Fibroblast of skin of right biceps (primary cell): ENCODE measurements around the gene PRKCA.
A peak's percentile ranks its signal among the peaks of the same experiment; 100 is the strongest.
"Not testable (repeated sequence)": the region's sequence is repeated elsewhere in the genome, so short reads cannot be mapped to it uniquely, and the experiment has no call there.

Experiments
- DNase-seq: peaks from one replicate; pipeline ENCODE4 v3.0.0-alpha.2; 2013

PRKCA gene

DNA sequence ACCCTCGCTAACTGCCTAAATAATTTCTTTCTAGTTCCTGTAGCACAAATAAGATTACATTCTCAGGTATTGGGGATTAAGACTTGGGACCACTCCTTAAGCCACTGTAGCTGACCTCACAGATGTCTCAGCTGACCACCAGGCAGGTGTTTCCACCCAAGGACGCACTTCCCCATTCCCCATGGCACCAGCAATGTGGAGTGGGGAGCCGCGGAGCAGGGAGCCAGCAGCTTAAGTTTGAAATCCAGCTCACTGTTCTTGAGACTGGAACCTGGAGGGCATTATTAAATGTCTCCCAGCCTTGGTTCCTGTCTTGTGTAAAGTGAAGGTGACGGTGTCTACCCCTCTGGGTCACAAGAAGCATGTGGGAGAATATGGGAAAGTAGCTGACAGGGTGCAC lies 283.1 kb downstream of the PRKCA start:
- no peak for DNase-seq

DNA sequence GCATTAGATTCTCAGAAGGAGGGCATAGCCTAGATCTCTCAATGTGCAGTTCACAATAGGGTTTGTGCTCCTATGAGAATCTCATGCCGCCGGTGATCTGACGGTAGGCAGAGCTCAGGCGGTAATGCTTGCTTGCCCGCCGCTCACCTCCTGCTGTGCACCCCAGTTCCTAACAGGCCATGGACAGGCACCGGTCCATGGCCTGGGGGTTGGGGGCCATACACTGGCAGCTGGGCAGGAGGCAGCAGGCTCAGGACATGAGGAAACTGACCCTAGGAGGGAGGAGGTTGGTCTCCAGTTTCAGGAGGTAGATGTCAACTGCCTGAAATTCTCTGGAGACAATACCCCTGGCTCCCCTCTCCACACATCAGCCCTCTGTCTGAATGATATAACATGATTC lies 287.5 kb downstream of the PRKCA start:
- no peak for DNase-seq

- no peak for DNase-seq
These were observed 290.7 kb downstream of the PRKCA start for GRCh38 chr17:66593116-66593515.

DNA sequence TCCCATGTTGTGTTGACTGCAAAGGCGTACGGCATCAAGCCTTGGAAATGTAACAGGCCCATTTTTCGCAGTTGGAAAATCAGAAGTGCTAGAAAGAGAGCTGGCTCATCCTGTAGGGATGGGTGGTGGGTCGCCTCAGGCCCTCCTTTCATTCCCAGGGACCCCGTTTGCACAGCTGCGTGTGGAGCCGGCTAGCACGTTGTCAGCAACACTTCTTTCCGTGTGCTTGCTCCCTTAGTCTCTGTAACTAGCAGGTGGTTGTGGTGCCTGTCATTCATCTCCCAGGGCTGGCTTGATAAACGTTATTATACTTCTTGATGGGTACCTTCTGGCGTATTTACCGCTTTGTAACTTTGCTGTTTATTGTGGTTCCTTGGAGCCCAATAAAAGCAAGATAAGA lies 293.5 kb downstream of the PRKCA start:
- no peak for DNase-seq

- peak; percentile 63 for DNase-seq
These were observed 300.4 kb downstream of the PRKCA start for GRCh38 chr17:66602659-66603384.

- no peak for DNase-seq
These were observed 302.0 kb downstream of the PRKCA start for GRCh38 chr17:66604376-66604775.

- DNase-seq, result peak; percentile 30
These were observed 303.1 kb downstream of the PRKCA start for GRCh38 chr17:66605541-66605940.

- no peak for DNase-seq
These were observed 308.1 kb downstream of the PRKCA start for GRCh38 chr17:66610361-66611133.

GRCh38 chr17:66611397-66611796 lies 309.0 kb downstream of the PRKCA start:
- no peak for DNase-seq

GRCh38 chr17:66612993-66613392 lies 310.6 kb downstream of the PRKCA start:
- no peak for DNase-seq

DNA sequence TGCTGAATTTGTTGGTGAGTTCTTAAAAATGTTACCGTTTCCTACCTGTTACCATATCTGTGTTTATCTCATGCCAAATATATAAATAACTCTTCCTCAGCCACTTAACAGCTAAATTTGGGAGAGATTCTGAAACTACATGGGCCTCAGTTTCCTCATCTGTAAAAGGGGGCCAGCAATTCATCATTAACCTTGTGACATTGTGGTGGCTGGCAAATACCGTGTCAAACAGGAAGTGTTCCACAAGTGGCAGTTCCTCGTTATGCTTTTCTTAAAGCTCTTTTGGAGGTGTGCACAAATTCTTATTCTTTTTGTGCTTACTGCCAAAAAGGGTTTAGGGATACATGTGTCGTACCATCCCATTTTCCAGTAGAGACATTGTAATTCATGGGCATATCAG lies 312.1 kb downstream of the PRKCA start:
- DNase-seq, result no peak

DNA sequence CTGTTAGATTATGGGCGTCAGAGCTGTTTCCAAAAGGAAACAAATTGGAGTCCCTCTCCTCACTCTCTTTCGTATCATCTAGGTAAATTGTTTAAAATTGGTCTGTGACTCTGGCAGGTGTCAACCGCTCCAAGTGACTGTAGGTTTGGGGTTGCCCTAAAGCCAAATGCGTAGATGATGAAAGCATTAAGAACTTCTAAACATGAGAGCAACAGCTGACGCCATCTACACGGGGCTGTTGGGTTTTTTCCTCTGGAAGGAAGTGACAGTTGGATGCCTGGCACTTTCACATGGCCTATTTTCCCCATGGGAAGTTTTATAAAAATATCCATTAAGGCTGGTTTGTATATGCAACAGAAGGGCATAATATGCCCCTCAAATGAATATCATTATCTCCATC lies 316.8 kb downstream of the PRKCA start:
- no peak for DNase-seq

GRCh38 chr17:66620528-66620927 lies 318.1 kb downstream of the PRKCA start:
- peak; percentile 35 for DNase-seq

- not testable (repeated sequence) for DNase-seq
These were observed 322.2 kb downstream of the PRKCA start for GRCh38 chr17:66624630-66625029.

DNA sequence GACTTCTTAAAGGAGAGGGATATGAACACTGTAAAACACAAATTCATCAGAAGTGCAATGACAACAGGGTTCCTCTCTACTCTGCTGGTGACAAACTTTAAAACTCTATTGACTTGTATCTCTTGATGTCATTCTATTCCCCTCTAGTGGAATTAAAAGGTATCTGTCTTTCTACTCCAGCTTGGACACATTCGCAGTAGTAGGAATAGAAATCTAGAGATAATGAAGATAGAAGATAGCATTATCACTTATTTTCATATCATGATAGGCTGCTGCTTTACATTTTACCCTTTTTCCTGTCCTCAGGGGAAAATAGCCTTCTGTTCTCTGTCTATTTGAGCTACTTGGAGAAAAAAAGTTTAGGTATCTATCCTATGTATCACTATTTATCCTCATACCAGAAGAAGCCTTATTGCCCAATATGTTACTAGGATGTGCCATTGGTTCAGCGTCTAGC lies 322.9 kb downstream of the PRKCA start:
- DNase-seq, result peak; percentile 52

GRCh38 chr17:66627985-66628384 lies 325.6 kb downstream of the PRKCA start:
- DNase-seq, result peak; percentile 45

GRCh38 chr17:66629762-66630161 lies 327.3 kb downstream of the PRKCA start:
- DNase-seq, result no peak

GRCh38 chr17:66630379-66630778 lies 328.0 kb downstream of the PRKCA start:
- DNase-seq, result no peak

DNA sequence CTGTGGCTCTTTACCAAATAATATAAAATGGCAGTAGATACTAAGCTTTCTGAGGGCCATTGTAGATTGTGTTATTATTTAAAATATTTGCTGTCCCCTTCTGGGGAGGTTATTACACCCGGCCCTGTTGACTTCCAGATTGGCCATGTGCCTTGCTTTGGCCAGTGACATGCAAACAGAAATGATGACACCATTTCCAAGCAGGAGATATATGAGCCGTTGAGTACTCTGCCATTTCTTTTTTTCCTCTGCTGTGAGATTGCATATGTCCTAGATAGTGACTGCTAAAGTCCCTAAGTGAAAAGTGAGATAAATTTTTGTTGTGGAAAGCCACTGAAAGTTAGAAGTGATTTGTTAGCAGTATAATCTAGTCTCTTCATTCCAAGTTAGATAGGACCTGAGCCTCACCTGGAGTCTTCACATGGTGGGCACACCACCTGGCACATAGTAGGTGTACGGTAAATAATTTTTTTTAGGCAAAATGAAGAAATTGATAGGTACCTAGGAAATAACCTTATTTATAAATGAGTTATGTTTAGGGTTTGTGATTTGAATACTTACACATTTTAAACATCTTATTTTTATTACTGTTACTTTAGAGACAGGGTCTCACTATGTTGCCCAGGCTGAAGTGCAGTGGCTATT lies 328.5 kb downstream of the PRKCA start:
- no peak for DNase-seq

- no peak for DNase-seq
These were observed 330.3 kb downstream of the PRKCA start for GRCh38 chr17:66632731-66633130.

GRCh38 chr17:66633317-66633965 lies 331.0 kb downstream of the PRKCA start:
- peak; percentile 85 for DNase-seq

DNA sequence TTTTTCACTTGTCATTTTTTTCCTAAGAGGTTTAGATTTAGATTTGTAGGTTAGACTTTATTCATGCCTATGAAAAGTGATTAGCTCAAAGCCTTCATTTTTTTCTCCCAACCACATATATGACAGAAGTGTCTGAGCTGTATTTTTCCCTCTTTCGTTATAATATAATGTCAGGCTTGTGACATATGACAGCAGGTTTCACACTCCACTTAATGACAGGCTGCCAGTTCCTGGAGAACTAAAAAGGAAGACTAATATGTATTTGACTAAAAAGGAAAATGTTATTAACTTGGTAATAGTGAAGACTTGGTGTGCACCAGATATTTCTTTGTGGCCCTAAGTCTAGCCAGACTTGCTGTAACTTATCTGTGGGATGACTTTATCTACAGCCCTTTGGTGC lies 331.8 kb downstream of the PRKCA start:
- no peak for DNase-seq

- DNase-seq, result no peak
These were observed 333.1 kb downstream of the PRKCA start for GRCh38 chr17:66635386-66636045.
